ENCODE data around the gene ALPP. TPM values are rescaled to one million over a fixed set of nuclear protein-coding genes. Genes with fewer than 3 reads are reported as not detected.

The ALPP gene
- total RNA-seq, 4 donors from 2014 or later: 0.06 TPM; not detected in 3

- Histone ChIP-seq H3K9me3 (no peaks in the 10 kb centered on the region), H3K4me1 (no peaks in the 10 kb centered on the region), H3K27ac (replicated peaks in 1 of 4) (no peak overlapping the region), H3K36me3 (no peaks in the 10 kb centered on the region), H3K4me3 (no peak overlapping the region), H3K27me3 (peaks cover 0 to 38% (median 0%) of the 10 kb centered on the region in 4 donors)
- TF ChIP-seq CTCF (IDR thresholded peaks at IDR 0.05) (no peak), EP300 (IDR thresholded peaks at IDR 0.05) (no peak), POLR2AphosphoS5 (IDR thresholded peaks at IDR 0.05) (no peak), POLR2A (IDR thresholded peaks at IDR 0.05; ENCODE audit: low read depth) (no peak)
- whole genome bisulfite sequencing: 88% methylated on average over 1 of the region's 1 CpG
- no peak for DNase-seq (ENCODE audit: extremely low spot score)
- intact Hi-C loops (cut with DNase I): no loop called here
Measured at GRCh38 chr2:232374356-232374755, 4.2 kb upstream of the ALPP start.

GRCh38 chr2:232375164-232375563 is 3.4 kb upstream of the ALPP start:
- no peaks in the 10 kb centered on the region for H3K9me3 ChIP-seq
- 80% methylated on average over 12 of the region's 12 CpGs for WGBS
- H3K27me3 ChIP-seq: peaks cover 0 to 42% (median 0%) of the 10 kb centered on the region in 4 donors
- no peaks in the 10 kb centered on the region for H3K36me3 ChIP-seq
- intact Hi-C loops (cut with DNase I): no loop called here
- H3K27ac ChIP-seq (replicated peaks in 1 of 4): no peak overlapping the region
- TF ChIP-seq CTCF (IDR thresholded peaks at IDR 0.05) (no peak), POLR2AphosphoS5 (IDR thresholded peaks at IDR 0.05) (no peak), EP300 (IDR thresholded peaks at IDR 0.05) (no peak), POLR2A (IDR thresholded peaks at IDR 0.05; ENCODE audit: low read depth) (no peak)
- H3K4me1 ChIP-seq: no peaks in the 10 kb centered on the region
- H3K4me3 ChIP-seq: no peak overlapping the region
- DNase-seq (ENCODE audit: extremely low spot score): no peak

GRCh38 chr2:232376260-232376659 is 2.3 kb upstream of the ALPP start:
- no peak for DNase-seq (ENCODE audit: extremely low spot score)
- no peak for TF ChIP-seq EP300 (IDR thresholded peaks at IDR 0.05)
- no peak for TF ChIP-seq POLR2AphosphoS5 (IDR thresholded peaks at IDR 0.05)
- TF ChIP-seq CTCF (IDR thresholded peaks at IDR 0.05): no peak
- no peak for TF ChIP-seq POLR2A (IDR thresholded peaks at IDR 0.05; ENCODE audit: low read depth)
- Histone ChIP-seq H3K36me3 (no peaks in the 10 kb centered on the region), H3K9me3 (no peaks in the 10 kb centered on the region), H3K27me3 (peaks cover 0 to 47% (median under 1%) of the 10 kb centered on the region in 4 donors), H3K4me1 (no peaks in the 10 kb centered on the region), H3K27ac (replicated peaks in 1 of 4) (no peak overlapping the region), H3K4me3 (no peak overlapping the region)
- 76% methylated on average over 3 of the region's 4 CpGs for WGBS
- intact Hi-C loops (cut with DNase I): no loop called here

DNA sequence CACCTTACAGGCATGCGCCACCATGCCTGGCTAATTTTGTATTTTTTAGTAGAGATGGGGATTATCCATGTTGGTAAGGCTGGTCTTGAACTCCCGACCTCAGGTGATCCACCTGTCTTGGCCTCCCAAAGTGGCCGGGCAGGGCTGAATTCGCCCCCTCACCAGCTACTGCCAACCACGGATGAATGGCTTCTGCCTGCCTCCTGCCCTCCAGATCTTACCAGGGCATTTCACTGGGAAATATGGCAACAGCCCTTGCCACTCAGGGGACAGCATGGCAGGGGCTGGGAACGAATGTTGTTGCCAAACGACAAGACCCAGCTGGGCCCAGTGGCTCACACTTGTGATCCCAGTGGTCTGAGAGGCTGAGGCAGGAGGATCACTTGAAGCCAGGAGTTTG is 1.8 kb upstream of the ALPP start:
- no peaks in the 10 kb centered on the region for H3K4me1 ChIP-seq
- H3K4me3 ChIP-seq: no peak overlapping the region
- H3K27me3 ChIP-seq: peaks cover 0 to 51% (median 5%) of the 10 kb centered on the region in 4 donors
- no peaks in the 10 kb centered on the region for H3K36me3 ChIP-seq
- no peak overlapping the region for H3K27ac ChIP-seq (replicated peaks in 1 of 4)
- no peaks in the 10 kb centered on the region for H3K9me3 ChIP-seq
- intact Hi-C loops (cut with DNase I): no loop called here
- WGBS: 89% methylated on average over 7 of the region's 7 CpGs
- DNase-seq (ENCODE audit: extremely low spot score): no peak
- TF ChIP-seq EP300 (IDR thresholded peaks at IDR 0.05) (no peak), CTCF (IDR thresholded peaks at IDR 0.05) (no peak), POLR2AphosphoS5 (IDR thresholded peaks at IDR 0.05) (no peak), POLR2A (IDR thresholded peaks at IDR 0.05; ENCODE audit: low read depth) (no peak)

- H3K9me3 ChIP-seq: no peaks in the 10 kb centered on the region
Measured at GRCh38 chr2:232377319-232377718, 1.2 kb upstream of the ALPP start.

More at GRCh38 chr2:232377319-232377718, 1.2 kb upstream of the ALPP start:
- WGBS: 92% methylated on average over 7 of the region's 7 CpGs
- intact Hi-C loops (cut with DNase I): no loop called here
- Histone ChIP-seq H3K27ac (replicated peaks in 1 of 4) (no peak overlapping the region), H3K27me3 (peaks cover 0 to 57% (median 10%) of the 10 kb centered on the region in 4 donors), H3K4me3 (no peak overlapping the region), H3K4me1 (no peaks in the 10 kb centered on the region), H3K36me3 (no peaks in the 10 kb centered on the region)
- TF ChIP-seq POLR2A (IDR thresholded peaks at IDR 0.05; ENCODE audit: low read depth) (no peak), POLR2AphosphoS5 (IDR thresholded peaks at IDR 0.05) (no peak), CTCF (IDR thresholded peaks at IDR 0.05) (no peak), EP300 (IDR thresholded peaks at IDR 0.05) (no peak)
- DNase-seq (ENCODE audit: extremely low spot score): no peak

Measured in esophagus muscularis mucosa (tissue), 4 donors.